Muscle of arm (tissue), 12 donors: ENCODE measurements around the gene JADE1. TPM values are rescaled to one million over a fixed set of nuclear protein-coding genes. Genes with fewer than 3 reads are reported as not detected.

Source experiments
- DNase-seq: peaks from one replicate; pipeline ENCODE4 v3.0.0-alpha.2; 2013
- polyA plus RNA-seq, 12 donors: library from polyadenylated mRNA; unstranded; fragments of 120-200 nt; gene quantifications; one replicate each; pipeline ENCODE4 v1.2.1, GENCODE V29; 2013; ENCODE audit not compliant: insufficient read length in 12 of 12

The JADE1 gene
- polyA plus RNA-seq, 12 donors = 17.7 to 100 (median 32.7) TPM

DNA sequence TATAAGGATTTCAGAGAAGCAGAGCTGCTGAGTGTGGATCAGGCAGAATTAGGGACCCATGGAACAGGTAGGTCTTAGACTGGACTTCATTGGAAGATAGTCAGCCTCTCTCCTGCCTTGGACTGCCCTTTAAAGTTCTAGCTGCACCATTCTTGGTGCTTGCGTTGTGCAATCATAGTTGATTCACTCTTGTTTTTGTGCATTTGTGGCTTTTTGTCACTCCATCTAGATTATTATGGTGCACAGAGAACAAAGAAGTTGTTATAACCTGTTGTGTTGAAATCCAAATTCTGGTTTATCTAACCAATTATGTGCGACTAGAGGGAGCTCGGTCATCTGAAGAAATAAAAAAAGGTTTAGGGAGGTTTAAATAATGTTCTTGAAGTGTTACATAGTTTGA is 59.3 kb downstream of the JADE1 start:
- no peak for DNase-seq

GRCh38 chr4:128869776-128870509 is 60.4 kb downstream of the JADE1 start:
- DNase-seq = no peak

DNA sequence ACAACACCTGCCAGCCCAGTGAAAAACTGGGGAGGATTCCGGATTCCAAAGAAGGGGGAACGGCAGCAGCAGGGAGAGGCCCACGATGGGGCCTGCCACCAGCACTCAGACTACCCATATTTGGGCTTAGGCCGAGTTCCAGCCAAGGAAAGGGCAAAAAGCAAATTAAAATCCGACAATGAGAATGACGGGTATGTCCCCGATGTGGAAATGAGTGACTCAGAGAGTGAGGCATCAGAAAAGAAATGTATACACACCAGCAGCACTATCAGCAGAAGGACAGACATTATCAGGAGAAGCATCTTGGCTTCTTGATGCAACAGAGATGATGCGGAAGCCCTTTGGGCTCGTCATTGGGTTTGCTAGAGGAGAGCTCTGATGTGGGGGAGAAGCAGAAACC is 62.4 kb downstream of the JADE1 start:
- no peak for DNase-seq

DNA sequence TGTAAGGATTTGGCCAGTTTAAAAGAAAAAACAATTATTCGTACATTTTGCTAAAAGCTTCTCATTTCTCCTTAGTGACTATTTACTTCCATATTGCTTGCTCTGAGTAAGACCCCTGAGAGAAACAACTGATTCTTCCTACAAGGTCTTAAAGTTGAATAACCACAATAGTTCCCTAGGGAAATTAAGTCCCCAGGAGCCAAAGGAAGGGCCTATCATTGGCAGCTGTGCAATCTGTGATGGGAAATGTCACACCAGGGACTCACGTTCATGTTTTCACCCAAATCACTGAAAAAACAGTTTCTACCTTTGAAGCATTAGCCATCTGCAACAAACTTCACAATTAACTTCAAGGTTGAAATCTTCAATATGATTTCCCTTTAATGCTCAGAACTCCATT is 66.7 kb downstream of the JADE1 start:
- no peak for DNase-seq

DNA sequence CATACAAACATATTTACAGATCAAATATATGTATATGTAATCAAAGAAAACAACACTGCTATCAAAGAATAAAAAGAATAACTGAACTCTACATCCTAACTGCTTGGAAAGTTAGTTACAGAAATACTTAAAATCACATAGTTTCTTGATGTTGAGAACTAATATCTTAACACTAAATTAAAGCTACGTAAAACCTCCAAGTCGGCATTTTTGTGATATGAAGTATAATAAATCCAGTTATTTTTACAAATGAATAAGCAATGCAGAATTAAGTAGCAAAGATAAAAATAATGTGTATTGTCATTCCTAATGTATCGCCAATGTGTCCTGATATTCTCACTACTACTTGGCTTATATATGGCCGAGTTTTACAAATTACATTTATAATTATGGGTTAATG is 68.4 kb downstream of the JADE1 start:
- no peak for DNase-seq

GRCh38 chr4:128879283-128879682 is 69.8 kb downstream of the JADE1 start:
- no peak for DNase-seq

GRCh38 chr4:128879971-128880370 is 70.5 kb downstream of the JADE1 start:
- no peak for DNase-seq

- no peak for DNase-seq
These were observed 71.2 kb downstream of the JADE1 start for GRCh38 chr4:128880662-128881061.

- DNase-seq = no peak
These were observed 95.3 kb downstream of the JADE1 start for GRCh38 chr4:128904821-128905220.

GRCh38 chr4:128906581-128906980 is 97.1 kb downstream of the JADE1 start:
- no peak for DNase-seq

GRCh38 chr4:128907981-128908380 is 98.5 kb downstream of the JADE1 start:
- no peak for DNase-seq

GRCh38 chr4:128908735-128909134 is 99.2 kb downstream of the JADE1 start:
- no peak for DNase-seq

DNA sequence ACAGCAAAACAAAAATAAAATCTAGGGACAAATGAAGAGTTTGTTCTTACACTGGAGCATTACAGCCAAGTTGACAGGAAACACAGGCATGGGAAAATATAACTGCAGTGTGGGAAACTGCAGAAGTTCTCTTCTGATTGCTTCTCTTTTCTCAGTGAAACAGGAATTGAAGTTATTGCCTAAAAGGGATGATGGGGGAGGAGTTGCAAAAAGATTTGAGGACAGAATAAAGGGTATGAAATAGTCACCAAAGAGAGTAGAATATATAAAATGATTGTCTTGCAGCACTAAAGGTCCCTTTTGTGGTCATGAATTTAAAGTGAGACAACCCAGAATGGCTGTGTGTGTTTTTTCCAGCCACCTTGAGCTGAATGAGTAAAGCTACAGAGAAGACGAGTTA is 103.7 kb downstream of the JADE1 start:
- DNase-seq = no peak

DNA sequence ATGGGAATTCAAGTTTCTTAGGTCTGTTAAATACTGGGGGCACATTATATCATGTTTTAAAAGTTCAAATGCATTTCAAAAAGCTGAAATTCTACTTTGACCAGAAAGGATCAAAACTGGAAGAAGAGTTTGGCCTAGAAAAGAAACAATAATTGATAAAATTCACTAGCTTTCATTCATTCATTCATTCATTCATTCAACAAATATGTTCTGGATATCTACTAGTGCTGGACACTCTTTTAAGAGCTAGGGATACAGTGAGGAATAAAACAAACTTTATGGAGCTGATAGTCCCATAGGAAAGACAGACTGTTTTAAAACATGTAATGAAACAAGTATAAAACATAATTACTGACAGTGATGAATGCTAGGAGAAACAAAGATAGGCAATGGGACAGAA is 106.0 kb downstream of the JADE1 start:
- no peak for DNase-seq

DNA sequence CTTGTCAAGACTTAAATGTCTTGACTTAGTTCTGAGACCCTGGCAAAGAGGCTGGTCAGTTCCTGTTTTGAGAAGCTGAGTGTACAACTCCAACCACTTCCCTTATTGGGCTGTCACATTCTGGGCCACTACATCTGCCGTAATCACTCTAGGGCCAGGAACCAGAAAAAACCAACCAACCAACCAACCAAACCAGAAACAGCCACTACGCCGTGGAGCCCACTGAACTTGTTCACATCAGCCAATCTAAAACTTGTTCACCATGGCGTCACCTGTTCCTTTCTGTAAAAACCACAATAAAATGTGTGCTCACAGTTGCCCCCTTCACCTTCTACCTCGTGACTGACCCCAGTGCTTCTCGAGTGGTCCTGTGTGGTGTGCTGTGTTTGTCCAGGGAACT is 107.3 kb downstream of the JADE1 start:
- DNase-seq = no peak

- no peak for DNase-seq
These were observed 108.3 kb downstream of the JADE1 start for GRCh38 chr4:128917781-128918180.

- no peak for DNase-seq
These were observed 112.5 kb downstream of the JADE1 start for GRCh38 chr4:128921954-128922353.
